Skeletal muscle tissue (tissue), 4 donors: Measurements from ENCODE around the gene EID1. TPM values are rescaled to one million over a fixed set of nuclear protein-coding genes. Genes with fewer than 3 reads are reported as not detected.

Experiments
- H3K27ac ChIP-seq: one replicate; pipeline ENCODE4 v1.7.0; 2013; ENCODE audit warnings: mild to moderate bottlenecking, low read depth, low read length, inconsistent platforms
- H3K27me3 ChIP-seq, 3 donors: one replicate each; pipeline ENCODE4 v1.7.0; 2013; ENCODE audit warnings: low read length in 3 of 3; ENCODE audit not compliant: control insufficient read depth in 3 of 3, insufficient read depth in 3 of 3
- H3K36me3 ChIP-seq, 3 donors: one replicate each; pipeline ENCODE4 v1.7.0; 2013; ENCODE audit warnings: low read length in 3 of 3; ENCODE audit not compliant: control insufficient read depth in 3 of 3, insufficient read depth in 3 of 3
- H3K4me1 ChIP-seq, 3 donors: one replicate each; pipeline ENCODE4 v1.7.0; 2013; ENCODE audit warnings: low read length in 3 of 3, mild to moderate bottlenecking in 3 of 3; ENCODE audit not compliant: control insufficient read depth in 3 of 3, insufficient read depth in 3 of 3
- H3K4me3 ChIP-seq, 3 donors: one replicate each; pipeline ENCODE4 v1.7.0; 2013; ENCODE audit warnings: low read length in 3 of 3
- H3K9ac ChIP-seq, 3 donors: one replicate each; pipeline ENCODE4 v1.7.0; 2013; ENCODE audit warnings: low read length in 3 of 3, mild to moderate bottlenecking in 3 of 3, moderate library complexity in 2 of 3, low read depth in 1 of 3
- H3K9me3 ChIP-seq, 3 donors: one replicate each; pipeline ENCODE4 v1.7.0; 2013; ENCODE audit warnings: low read length in 3 of 3; ENCODE audit not compliant: control insufficient read depth in 3 of 3
- total RNA-seq: library from RNA; depleted of rRNA; stranded (reverse); fragments of >200 nt; gene quantifications from one replicate; pipeline ENCODE4 v1.2.3, GENCODE V29; 2014
- donor health status: Osteomylitis.

EID1 gene, protein sequence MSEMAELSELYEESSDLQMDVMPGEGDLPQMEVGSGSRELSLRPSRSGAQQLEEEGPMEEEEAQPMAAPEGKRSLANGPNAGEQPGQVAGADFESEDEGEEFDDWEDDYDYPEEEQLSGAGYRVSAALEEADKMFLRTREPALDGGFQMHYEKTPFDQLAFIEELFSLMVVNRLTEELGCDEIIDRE
- total RNA-seq, result 91.3 TPM

DNA sequence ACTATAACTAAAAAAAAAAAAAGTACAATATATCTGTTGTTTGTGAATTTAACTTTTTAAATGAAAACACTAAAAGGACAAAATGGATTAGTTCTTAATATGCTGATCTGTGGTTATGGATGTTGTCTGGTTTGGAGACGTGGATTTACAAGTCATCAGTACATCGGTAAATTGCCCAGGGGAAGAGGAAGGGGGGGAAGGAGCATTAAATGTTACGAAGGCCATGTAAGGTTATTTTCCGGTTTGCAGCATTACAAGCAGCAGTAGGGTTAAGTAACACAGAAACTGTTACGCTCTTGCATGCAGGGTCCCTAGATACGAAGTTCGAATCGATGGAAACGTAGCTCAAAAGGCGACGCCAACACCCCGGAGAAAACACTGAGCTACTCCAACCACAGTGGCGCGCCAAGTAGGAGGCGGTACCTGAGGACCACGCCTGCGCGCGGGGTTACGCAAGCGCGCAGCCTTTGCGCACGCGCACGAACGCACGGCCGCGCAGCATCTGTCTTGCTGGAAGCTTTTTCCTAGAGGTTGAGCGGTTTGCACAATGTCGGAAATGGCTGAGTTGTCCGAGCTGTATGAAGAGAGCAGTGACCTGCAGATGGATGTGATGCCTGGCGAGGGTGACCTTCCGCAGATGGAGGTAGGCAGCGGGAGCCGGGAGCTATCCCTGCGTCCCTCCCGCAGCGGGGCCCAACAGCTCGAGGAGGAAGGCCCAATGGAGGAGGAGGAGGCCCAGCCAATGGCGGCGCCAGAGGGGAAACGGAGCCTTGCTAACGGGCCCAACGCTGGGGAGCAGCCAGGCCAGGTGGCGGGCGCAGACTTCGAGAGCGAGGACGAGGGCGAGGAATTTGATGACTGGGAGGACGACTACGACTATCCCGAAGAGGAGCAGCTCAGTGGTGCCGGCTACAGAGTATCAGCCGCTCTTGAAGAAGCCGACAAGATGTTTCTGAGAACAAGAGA, at the start of gene EID1:
TSS of gene EID1 (plus strand) at position 505 of the 966 bp plus-strand sequence. CDS start at position 548, 43 bp downstream.
- Histone ChIP-seq H3K9me3 (no peaks in the 10 kb centered on the region), H3K4me3 (peak within 1 kb of the TSS; percentile 91 to 98 (median 95)), H3K9ac (peak within 1 kb of the TSS; percentile 79 to 89 (median 87)), H3K4me1 (peaks cover 7 to 11% (median 7%) of the 10 kb centered on the region in 3 donors), H3K36me3 (no peaks in the 10 kb centered on the region), H3K27me3 (peaks cover 0 to 4% (median 2%) of the 10 kb centered on the region in 3 donors), H3K27ac (peak within 1 kb of the TSS; percentile 79)

DNA sequence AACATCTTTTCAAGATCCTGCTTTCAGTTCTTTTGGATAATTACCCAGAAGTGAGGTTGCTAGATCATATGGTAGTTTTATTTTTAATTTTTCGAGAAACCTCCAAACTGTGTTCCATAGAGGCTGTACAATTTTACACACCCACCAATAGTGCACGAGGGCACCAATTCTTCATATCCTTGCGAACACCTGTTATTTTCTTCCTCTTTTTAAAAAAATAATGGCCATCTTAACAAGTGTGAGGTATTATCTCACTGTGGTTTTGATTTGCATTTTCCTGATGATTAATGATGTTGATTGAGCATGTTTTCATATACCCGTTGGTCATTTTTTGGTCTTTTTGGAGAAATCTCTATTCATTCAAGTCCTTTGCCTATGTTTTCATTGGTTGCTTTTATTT, 49.5 kb upstream of the EID1 start:
- Histone ChIP-seq H3K9ac (no peak overlapping the region), H3K4me1 (no peaks in the 10 kb centered on the region), H3K27ac (no peak overlapping the region), H3K4me3 (no peak overlapping the region), H3K9me3 (peaks cover 0 to 3% (median 0%) of the 10 kb centered on the region in 3 donors), H3K36me3 (no peaks in the 10 kb centered on the region), H3K27me3 (no peaks in the 10 kb centered on the region)

DNA sequence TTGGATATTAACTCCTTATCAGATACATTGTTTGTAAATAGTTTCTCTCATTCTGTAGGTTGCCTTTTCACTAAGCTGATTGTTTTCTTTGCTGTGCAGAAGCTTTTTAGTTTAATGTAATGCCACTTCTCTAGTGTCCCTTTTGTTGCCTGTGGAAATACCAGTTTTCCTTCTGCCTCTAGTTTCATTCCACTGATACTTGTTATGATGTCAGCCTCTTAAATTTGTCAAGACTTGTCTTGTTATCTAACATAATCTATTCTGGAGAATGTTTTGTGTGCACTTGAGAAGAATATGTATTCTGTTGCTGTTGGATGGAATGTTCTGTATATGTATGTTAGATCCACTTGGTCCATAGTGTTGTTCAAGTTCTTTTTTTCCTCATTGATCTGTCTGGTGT, 49.0 kb upstream of the EID1 start:
- Histone ChIP-seq H3K9ac (no peak overlapping the region), H3K27ac (no peak overlapping the region), H3K4me1 (no peaks in the 10 kb centered on the region), H3K36me3 (no peaks in the 10 kb centered on the region), H3K27me3 (no peaks in the 10 kb centered on the region), H3K4me3 (no peak overlapping the region), H3K9me3 (peaks cover 0 to 4% (median 0%) of the 10 kb centered on the region in 3 donors)

DNA sequence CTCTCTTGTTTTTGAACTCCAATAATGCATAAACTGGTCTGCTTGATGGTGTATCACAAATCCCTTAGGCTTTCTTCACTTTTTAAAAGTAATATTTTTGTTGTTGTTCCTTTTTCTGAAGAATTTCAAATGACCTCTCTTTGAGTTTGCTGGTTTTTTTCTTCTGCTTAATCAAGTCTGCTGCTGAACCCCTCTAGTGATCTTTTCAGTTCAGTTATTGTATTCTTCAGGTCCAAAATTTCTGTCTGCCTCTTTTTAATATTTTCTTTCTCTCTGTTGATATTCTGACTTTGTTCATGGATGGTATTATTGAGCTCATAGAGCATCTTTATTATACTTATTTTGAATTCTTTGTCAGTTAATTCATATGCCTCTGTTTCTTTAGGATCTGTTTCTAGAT, 45.3 kb upstream of the EID1 start:
- Histone ChIP-seq H3K4me1 (no peaks in the 10 kb centered on the region), H3K9me3 (peaks cover 0 to 4% (median 0%) of the 10 kb centered on the region in 3 donors), H3K27me3 (no peaks in the 10 kb centered on the region), H3K36me3 (no peaks in the 10 kb centered on the region), H3K27ac (no peak overlapping the region), H3K9ac (no peak overlapping the region), H3K4me3 (no peak overlapping the region)

DNA sequence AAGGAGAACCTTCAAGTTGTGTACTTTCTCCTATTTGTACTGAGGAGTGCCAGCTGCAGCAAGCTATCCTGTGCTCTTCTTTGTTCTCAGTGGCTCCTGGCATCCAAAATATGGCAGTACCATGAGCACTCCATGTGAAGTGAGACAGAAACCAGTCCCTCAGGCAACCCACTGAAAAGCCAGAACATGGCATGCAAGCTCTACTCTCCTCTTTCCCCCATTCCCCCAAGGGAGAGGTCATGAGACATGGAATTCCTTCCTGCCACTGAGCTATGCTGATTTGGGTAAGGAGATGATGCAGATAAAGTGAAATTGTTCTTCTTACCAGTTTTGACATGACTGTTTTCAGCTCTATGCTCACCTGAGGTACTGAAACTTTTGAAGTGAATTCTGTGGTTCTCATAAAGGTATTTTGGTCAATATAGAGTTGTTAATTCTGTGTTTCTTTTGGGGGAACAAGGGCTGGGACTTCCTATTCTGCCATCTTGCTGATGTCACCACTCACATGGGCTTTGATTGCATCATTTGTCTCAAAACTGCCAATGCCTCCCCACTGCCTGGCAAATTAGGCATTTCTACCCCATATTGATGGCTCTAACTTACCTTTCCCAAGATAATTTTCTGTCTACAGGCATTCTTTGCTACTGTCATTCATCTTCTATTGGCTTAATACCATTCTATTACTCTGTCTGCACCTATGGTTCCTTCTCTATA, 44.3 kb upstream of the EID1 start:
- Histone ChIP-seq H3K27ac (no peak overlapping the region), H3K27me3 (no peaks in the 10 kb centered on the region), H3K36me3 (no peaks in the 10 kb centered on the region), H3K9ac (no peak overlapping the region), H3K4me1 (no peaks in the 10 kb centered on the region), H3K4me3 (no peak overlapping the region), H3K9me3 (peaks cover 0 to 4% (median 0%) of the 10 kb centered on the region in 3 donors)

DNA sequence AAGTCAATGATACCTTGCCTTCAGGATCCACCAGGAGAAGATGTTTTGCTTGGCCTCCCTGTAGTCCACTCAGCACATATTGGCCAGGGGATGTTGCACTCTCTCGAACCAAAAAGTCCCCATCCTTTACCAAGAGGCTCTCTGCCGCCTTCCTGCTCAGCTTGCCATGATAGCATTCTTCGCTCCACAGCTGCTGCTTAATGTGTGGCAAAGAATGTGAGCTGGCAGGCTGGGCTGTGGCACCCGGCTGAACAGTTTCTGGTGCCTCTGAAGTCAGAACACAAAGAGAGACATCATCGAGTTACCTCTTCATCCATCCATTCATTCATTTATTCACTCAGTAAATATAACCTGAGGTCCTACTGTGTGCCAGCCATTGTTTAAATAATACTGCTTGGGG, 43.2 kb upstream of the EID1 start:
- no peaks in the 10 kb centered on the region for H3K36me3 ChIP-seq
- no peak overlapping the region for H3K27ac ChIP-seq

DNA sequence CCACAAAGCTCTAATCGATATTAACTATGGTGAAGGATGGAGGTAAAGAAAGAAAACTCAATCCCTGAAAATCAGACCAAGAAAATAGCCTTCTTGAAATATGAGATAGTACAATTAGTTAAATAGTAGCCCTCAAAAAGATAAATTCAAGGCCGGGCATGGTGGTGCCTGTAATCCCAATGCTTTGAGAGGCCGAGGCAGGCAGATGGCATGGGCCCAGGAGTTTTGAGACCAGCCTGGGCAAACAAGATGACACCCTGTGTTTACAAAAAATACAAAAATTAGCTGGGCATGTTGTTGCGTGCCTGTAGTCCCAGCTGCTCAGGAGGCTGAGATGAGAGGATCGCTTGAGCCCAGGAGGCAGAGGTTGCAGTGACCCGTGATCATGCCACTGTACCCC, 35.4 kb upstream of the EID1 start:
- Histone ChIP-seq H3K27ac (no peak overlapping the region), H3K36me3 (no peaks in the 10 kb centered on the region), H3K4me3 (no peak overlapping the region), H3K9ac (no peak overlapping the region), H3K4me1 (no peaks in the 10 kb centered on the region), H3K27me3 (no peaks in the 10 kb centered on the region), H3K9me3 (no peaks in the 10 kb centered on the region)

More for the DNA sequence above, 43.2 kb upstream of the EID1 start:
- Histone ChIP-seq H3K9ac (no peak overlapping the region), H3K4me1 (no peaks in the 10 kb centered on the region), H3K27me3 (no peaks in the 10 kb centered on the region), H3K4me3 (no peak overlapping the region), H3K9me3 (peaks cover 0 to 4% (median 0%) of the 10 kb centered on the region in 3 donors)

DNA sequence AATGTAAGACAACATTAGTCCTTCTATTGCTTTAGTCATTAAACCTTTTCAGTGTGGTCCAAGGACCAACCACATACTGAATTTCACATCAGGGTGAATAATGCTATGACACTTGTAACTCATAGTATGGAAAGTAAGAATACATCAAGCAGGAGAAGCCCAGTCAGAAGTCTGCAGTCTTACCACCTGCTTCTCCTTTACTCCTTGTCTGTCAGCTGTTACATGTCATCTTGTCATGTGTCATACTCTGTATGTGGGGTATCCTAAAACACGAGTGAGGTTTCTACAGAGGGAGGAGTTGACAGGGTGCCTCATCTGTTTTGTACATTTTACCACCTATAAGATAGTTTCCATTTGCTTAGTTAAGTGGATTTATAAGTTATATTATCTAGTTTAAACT, 32.8 kb upstream of the EID1 start:
- no peak overlapping the region for H3K27ac ChIP-seq
- H3K36me3 ChIP-seq, result no peaks in the 10 kb centered on the region
- H3K4me3 ChIP-seq, result no peak overlapping the region
- no peak overlapping the region for H3K9ac ChIP-seq
- no peaks in the 10 kb centered on the region for H3K9me3 ChIP-seq
- no peaks in the 10 kb centered on the region for H3K4me1 ChIP-seq
- H3K27me3 ChIP-seq, result no peaks in the 10 kb centered on the region

DNA sequence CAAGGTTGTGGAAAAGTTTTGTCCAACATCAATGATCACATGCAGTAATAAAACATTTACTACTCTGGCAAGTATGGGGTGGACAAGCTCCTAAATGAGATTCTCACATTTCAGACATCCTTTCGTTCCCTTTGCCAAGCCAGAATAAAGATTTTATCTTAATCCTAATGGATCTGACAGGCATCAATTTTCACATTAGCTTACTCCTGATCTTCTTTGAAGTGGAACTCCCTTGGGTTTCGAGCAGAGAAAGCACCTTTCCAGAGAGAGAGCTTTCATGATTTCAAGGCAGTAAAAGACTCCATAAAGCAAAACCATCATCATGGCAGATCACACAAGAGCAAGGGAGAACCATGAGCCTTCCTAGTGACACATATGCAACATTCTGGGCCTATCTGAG, 27.3 kb upstream of the EID1 start:
- Histone ChIP-seq H3K4me3 (no peak overlapping the region), H3K9me3 (no peaks in the 10 kb centered on the region), H3K4me1 (no peaks in the 10 kb centered on the region), H3K27ac (no peak overlapping the region), H3K27me3 (no peaks in the 10 kb centered on the region), H3K9ac (no peak overlapping the region), H3K36me3 (no peaks in the 10 kb centered on the region)
